HEK293T (cell line): ENCODE results near the gene ZFP57.

Experiments used
- ARNT ChIP-seq: fragments of 450-650 bp; IDR thresholded peaks from 2 replicates; pipeline ENCODE4 v1.6.1; 2017; ENCODE audit warnings: mild to moderate bottlenecking
- BHLHE40 ChIP-seq: fragments of 450-650 bp; IDR thresholded peaks from 2 replicates; pipeline ENCODE4 v1.6.1; 2016; ENCODE audit warnings: mild to moderate bottlenecking, moderate library complexity, borderline replicate concordance
- SP1 ChIP-seq: fragments of 450-650 bp; IDR thresholded peaks from 2 replicates; pipeline ENCODE4 v1.6.1; 2017
- TARDBP ChIP-seq: fragments of 450-650 bp; IDR thresholded peaks from 2 replicates; pipeline ENCODE4 v1.6.1; 2016
- ZNF384 ChIP-seq: fragments of 450-650 bp; IDR thresholded peaks from 2 replicates; pipeline ENCODE4 v1.6.1; 2016

GRCh38 chr6:29675561-29675960, 5.4 kb downstream of the ZFP57 start:
- TF ChIP-seq ARNT, result no peak
- TF ChIP-seq SP1, result no peak
- no peak for TF ChIP-seq TARDBP
- TF ChIP-seq BHLHE40, result no peak
- TF ChIP-seq ZNF384, result no peak
